ENCODE measurements around the gene UBALD2. TPM values are rescaled to one million over a fixed set of nuclear protein-coding genes. Genes with fewer than 3 reads are reported as not detected.

UBALD2 gene
- total and polyA plus RNA-seq, 2 of the 13 experiments (the other 11 are each of a cell fraction or from before 2014, with no cell fraction given): 3.3 to 89.7 TPM

- intact Hi-C loops (cut with micrococcal nuclease; ENCODE audit: unreplicated experiment): no loop called here
- DNase-seq (ENCODE audit: low spot score): no peak
- FAIRE-seq: no peak
- 7% methylated on average over 9 of the region's 9 CpGs for WGBS (ENCODE audit: low lambda C conversion rate)
- peak overlapping the region; percentile 79 for H3K4me2 ChIP-seq (ENCODE audit: low read depth, low read length)
- no peaks in the 10 kb centered on the region for H4K20me1 ChIP-seq (ENCODE audit: insufficient read depth, low read length)
- ATAC-seq: no peak
- H3K36me3 ChIP-seq (replicated peaks in 1 of 2; ENCODE audit: control insufficient read depth in 1 of 2, insufficient read depth in 2 of 2, low read length in 2 of 2): no peaks in the 10 kb centered on the region
- POLR2A ChIA-PET: interaction anchor here (0.6 to 5.6 kb wide), 8 partner anchors 8 to 124 kb away, joined by 3 to 51 read pairs (median 4); partner anchors contain the start of gene RNF157
- H2AFZ ChIP-seq (ENCODE audit: low read length): peak overlapping the region; percentile 21
- H3K4me3 ChIP-seq (replicated peaks in 1 of 3; ENCODE audit: insufficient read depth in 1 of 3, low read depth in 2 of 3, low read length in 3 of 3): peak overlapping the region in 2 of 3 experiments; percentile 3 to 57; a peak in 2 of 6 replicates
- H3K4me1 ChIP-seq (ENCODE audit: insufficient read depth, low read length): peaks cover 82% of the 10 kb centered on the region
- H3K9ac ChIP-seq (ENCODE audit: insufficient read depth, low read depth, low read length): peak overlapping the region; percentile 39; the same call in 1 of the 2 replicates
- no peak overlapping the region for H3K27ac ChIP-seq (ENCODE audit: extremely low read length, insufficient read depth, low read length)
- H3K79me2 ChIP-seq (ENCODE audit: insufficient read depth, low read length): peaks cover 12% of the 10 kb centered on the region
- CTCF ChIA-PET (ENCODE audit: low intra/inter-chr PET ratio, low total read pairs): no interaction called here
- BruUV-seq (replicated peaks): no TSS peak
- in situ Hi-C loops (cut with HindIII; ENCODE audit: extremely low pct_ligation_motif_present, low pct_unique_long_range_greater_than_20kb): no loop called here
- no peaks in the 10 kb centered on the region for H3K9me3 ChIP-seq (ENCODE audit: low read length)
- H3K27me3 ChIP-seq (ENCODE audit: control insufficient read depth in 1 of 2, insufficient read depth in 2 of 2, low read length in 2 of 2): no peaks in the 10 kb centered on the region
- no peak for TF ChIP-seq NCOA1 (CRISPR knock-in tag; IDR thresholded peaks at IDR 0.05)
- peak; percentile 75 for TF ChIP-seq TGIF2 (CRISPR knock-in tag; IDR thresholded peaks at IDR 0.05)
- TF ChIP-seq SAP130 (CRISPR knock-in tag; IDR thresholded peaks at IDR 0.05; ENCODE audit: low read depth): peak; percentile 63
- TF ChIP-seq SPEN (CRISPR knock-in tag; IDR thresholded peaks at IDR 0.05; ENCODE audit: low read depth): no peak
- peak; percentile 42; the same call in 1 of the 2 replicates for TF ChIP-seq MAX (IDR thresholded peaks at IDR 0.05)
- 0 out of 2 replicates have a peak, but pooled peaks have one; percentile 37 for TF ChIP-seq PATZ1 (CRISPR knock-in tag; IDR thresholded peaks at IDR 0.05)
- no peak for TF ChIP-seq RAD51 (IDR thresholded peaks at IDR 0.05; ENCODE audit: borderline replicate concordance)
- no peak; the same call in 1 of the 2 replicates for TF ChIP-seq BCL3 (CRISPR knock-in tag; IDR thresholded peaks at IDR 0.05)
- 0 out of 2 replicates have a peak, but pooled peaks have one; percentile 23 for TF ChIP-seq ZNF547 (CRISPR knock-in tag; IDR thresholded peaks at IDR 0.05)
- TF ChIP-seq HMG20A (CRISPR knock-in tag; IDR thresholded peaks at IDR 0.05; ENCODE audit: borderline replicate concordance): peak; percentile 37; the same call in 1 of the 2 replicates
- TF ChIP-seq MTERF4 (CRISPR knock-in tag; IDR thresholded peaks at IDR 0.05): no peak
- peak; percentile 74; the same call in 1 of the 3 replicates for TF ChIP-seq MXI1 (IDR thresholded peaks at IDR 0.05; ENCODE audit: borderline replicate concordance, low read depth, low read length)
- TF ChIP-seq ZFP36 (IDR thresholded peaks at IDR 0.05; ENCODE audit: borderline replicate concordance, low read depth, low read length, partially characterized antibody): no peak
- TF ChIP-seq CBX5 (CRISPR knock-in tag; IDR thresholded peaks at IDR 0.05; ENCODE audit: borderline replicate concordance): peak; percentile 35; the same call in 1 of the 2 replicates
- TF ChIP-seq PPARG (CRISPR knock-in tag; conservative IDR thresholded peaks at IDR 0.05): peak; percentile 62; the same call in 1 of the 2 replicates
- 0 out of 2 replicates have a peak, but pooled peaks have one; percentile 15 for TF ChIP-seq HOXA3 (CRISPR knock-in tag; IDR thresholded peaks at IDR 0.05)
- TF ChIP-seq DNMT3B (CRISPR knock-in tag; conservative IDR thresholded peaks at IDR 0.05): peak; percentile 67; the same call in 1 of the 2 replicates
- TF ChIP-seq MYC (CRISPR knock-in tag; IDR thresholded peaks at IDR 0.05; ENCODE audit: borderline replicate concordance): peak; percentile 44; the same call in 1 of the 2 replicates
- TF ChIP-seq PHF21A (CRISPR knock-in tag; IDR thresholded peaks at IDR 0.05): 0 out of 2 replicates have a peak, but pooled peaks have one; percentile 27
Measured at GRCh38 chr17:76262732-76263344, 2.3 kb upstream of the UBALD2 start.

All from HepG2 (cell line).